Measurements from ENCODE around the gene PDHX. TPM values are rescaled to one million over a fixed set of nuclear protein-coding genes. Genes with fewer than 3 reads are reported as not detected.

The PDHX gene
- total RNA-seq, 2 experiments from 2014 or later, result 28.0 to 29.7 TPM

GRCh38 chr11:34970033-34970432 is 53.6 kb downstream of the PDHX start:
- POLR2A ChIA-PET, result no interaction called here
- no peak for DNase-seq
- H3K4me1 Mint-ChIP-seq, result no peaks in the 10 kb centered on the region
- no peaks in the 10 kb centered on the region for H3K27me3 Mint-ChIP-seq
- H3K9me3 Mint-ChIP-seq, result no peaks in the 10 kb centered on the region
- no peak overlapping the region for H3K4me3 Mint-ChIP-seq
- H3K36me3 Mint-ChIP-seq (ENCODE audit: low read depth), result peaks cover 41% of the 10 kb centered on the region
- CTCF ChIA-PET, result no interaction called here
- no peak overlapping the region for H3K27ac Mint-ChIP-seq

GRCh38 chr11:34970480-34970879 is 54.1 kb downstream of the PDHX start:
- Mint-ChIP-seq H3K27me3 (no peaks in the 10 kb centered on the region), H3K4me1 (no peaks in the 10 kb centered on the region), H3K36me3 (ENCODE audit: low read depth) (peaks cover 45% of the 10 kb centered on the region), H3K4me3 (no peak overlapping the region), H3K9me3 (no peaks in the 10 kb centered on the region), H3K27ac (no peak overlapping the region)
- CTCF ChIA-PET, result no interaction called here
- no peak for DNase-seq
- POLR2A ChIA-PET, result no interaction called here

- H3K9me3 Mint-ChIP-seq, result no peaks in the 10 kb centered on the region
- CTCF ChIA-PET, result no interaction called here
- no peak overlapping the region for H3K27ac Mint-ChIP-seq
- H3K4me3 Mint-ChIP-seq, result no peak overlapping the region
- H3K36me3 Mint-ChIP-seq (ENCODE audit: low read depth), result peaks cover 52% of the 10 kb centered on the region
- no peak for DNase-seq
- no peaks in the 10 kb centered on the region for H3K4me1 Mint-ChIP-seq
- POLR2A ChIA-PET, result no interaction called here
- no peaks in the 10 kb centered on the region for H3K27me3 Mint-ChIP-seq
Measured at GRCh38 chr11:34971928-34972327, 55.5 kb downstream of the PDHX start.

- DNase-seq, result no peak
- Mint-ChIP-seq H3K27me3 (no peaks in the 10 kb centered on the region), H3K9me3 (no peaks in the 10 kb centered on the region), H3K4me3 (no peak overlapping the region), H3K4me1 (no peaks in the 10 kb centered on the region), H3K36me3 (ENCODE audit: low read depth) (peaks cover 52% of the 10 kb centered on the region), H3K27ac (no peak overlapping the region)
- ChIA-PET POLR2A (no interaction called here), CTCF (no interaction called here)
Measured at GRCh38 chr11:34972366-34972765, 55.9 kb downstream of the PDHX start.

DNA sequence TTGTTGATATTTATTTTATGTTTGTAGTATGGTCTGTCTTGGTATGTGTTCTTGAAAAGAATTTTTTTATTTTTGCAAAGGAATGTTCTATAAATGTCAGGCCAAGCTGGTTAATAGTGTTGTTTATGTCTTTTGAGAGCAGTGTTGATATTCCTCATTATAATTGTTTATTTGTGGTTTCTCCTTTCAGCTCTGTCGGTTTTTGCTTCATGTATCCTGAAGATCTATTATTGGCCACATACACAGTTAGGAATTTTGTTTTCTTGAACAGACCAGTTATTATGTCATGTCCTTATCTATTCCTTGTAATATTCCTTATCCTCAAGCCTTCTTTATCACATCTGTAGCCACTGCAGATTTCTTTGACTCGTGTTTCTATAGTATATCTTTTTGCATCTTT is 56.5 kb downstream of the PDHX start:
- CTCF ChIA-PET, result no interaction called here
- POLR2A ChIA-PET, result no interaction called here
- peaks cover 52% of the 10 kb centered on the region for H3K36me3 Mint-ChIP-seq (ENCODE audit: low read depth)
- H3K9me3 Mint-ChIP-seq, result no peaks in the 10 kb centered on the region
- no peaks in the 10 kb centered on the region for H3K27me3 Mint-ChIP-seq
- H3K4me3 Mint-ChIP-seq, result no peak overlapping the region
- no peak for DNase-seq
- peaks cover 3% of the 10 kb centered on the region for H3K4me1 Mint-ChIP-seq
- H3K27ac Mint-ChIP-seq, result no peak overlapping the region

GRCh38 chr11:34975482-34975881 is 59.1 kb downstream of the PDHX start:
- Mint-ChIP-seq H3K4me3 (no peak overlapping the region), H3K9me3 (peaks cover under 1% of the 10 kb centered on the region), H3K27me3 (no peaks in the 10 kb centered on the region), H3K36me3 (ENCODE audit: low read depth) (peaks cover 52% of the 10 kb centered on the region), H3K27ac (no peak overlapping the region), H3K4me1 (peaks cover 4% of the 10 kb centered on the region)
- ChIA-PET POLR2A (interaction anchor here (0.6 kb wide), 1 partner anchor 35 kb away, joined by 3 read pairs; no protein-coding TSS in a partner anchor), CTCF (no interaction called here)
- DNase-seq, result no peak

DNA sequence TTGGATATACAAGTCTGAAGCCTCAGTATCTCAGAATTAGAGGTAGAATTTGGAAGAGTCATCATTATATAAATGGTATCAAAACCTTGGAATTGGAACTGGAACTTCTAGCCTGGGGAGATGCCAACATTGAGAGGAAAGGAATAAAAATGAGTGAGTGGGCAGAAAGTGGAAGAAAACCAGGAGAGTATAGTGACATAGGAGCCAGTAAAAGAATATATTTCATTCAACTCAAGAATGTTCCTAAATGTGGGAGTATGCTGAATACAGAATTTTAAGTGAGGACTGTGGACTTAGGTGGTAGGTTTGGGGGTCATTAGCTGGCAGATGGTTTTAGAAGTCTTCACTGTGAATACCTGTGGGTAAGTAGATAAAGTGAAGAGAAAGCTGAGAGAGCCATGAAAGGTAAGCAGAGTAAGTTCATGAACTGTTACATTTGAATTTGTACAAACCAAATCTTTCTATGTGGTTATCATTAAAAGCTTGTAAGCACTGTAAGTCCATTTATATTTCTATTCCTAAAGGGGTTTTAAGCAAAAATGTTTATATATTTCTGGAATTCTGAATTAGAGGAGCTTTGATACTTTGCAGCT is 60.2 kb downstream of the PDHX start:
- no peak for DNase-seq
- Mint-ChIP-seq H3K9me3 (peaks cover 3% of the 10 kb centered on the region), H3K4me1 (peaks cover 8% of the 10 kb centered on the region), H3K27ac (no peak overlapping the region), H3K4me3 (no peak overlapping the region), H3K27me3 (no peaks in the 10 kb centered on the region), H3K36me3 (ENCODE audit: low read depth) (peaks cover 54% of the 10 kb centered on the region)
- POLR2A ChIA-PET, result no interaction called here
- CTCF ChIA-PET, result interaction anchor here (1.0 kb wide), 1 partner anchor 52 kb away, joined by 4 read pairs; no protein-coding TSS in a partner anchor

DNA sequence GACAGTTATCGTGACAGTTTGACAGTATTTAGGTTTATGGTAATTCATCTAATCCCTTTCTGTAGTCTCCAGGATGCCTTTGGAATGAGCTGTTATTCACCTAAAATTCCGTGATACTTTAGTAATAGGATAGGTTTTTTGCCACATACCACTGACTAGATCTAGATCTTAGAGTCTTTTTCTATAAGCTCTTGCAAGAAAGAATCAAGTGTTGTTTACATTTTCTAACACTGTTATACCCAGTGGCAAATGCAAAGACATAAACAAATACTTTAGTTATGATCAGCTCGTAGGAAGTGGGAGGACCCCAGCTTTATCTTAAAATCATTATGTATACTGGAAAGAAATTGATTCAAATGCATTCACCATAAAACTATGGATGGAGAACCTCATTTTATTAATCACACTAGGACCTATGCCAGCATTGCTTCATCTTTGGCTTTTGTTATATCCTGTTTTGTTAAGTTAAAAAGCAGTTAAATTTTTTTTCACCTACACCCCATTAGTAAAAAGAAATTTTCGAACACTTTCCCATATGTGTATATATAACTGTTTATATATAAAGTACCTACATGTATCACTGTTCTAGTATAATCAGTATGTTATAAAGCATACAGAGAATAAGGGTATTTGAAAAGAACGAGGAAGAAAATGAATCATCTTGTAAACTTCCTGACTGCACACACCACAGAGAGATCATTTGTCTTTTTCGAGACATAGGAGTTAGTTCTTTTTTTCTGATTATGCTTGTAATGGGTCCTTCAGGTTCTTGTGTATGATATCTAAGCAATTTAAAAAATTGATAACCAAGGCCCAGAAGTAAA is 60.9 kb downstream of the PDHX start:
- no peak for DNase-seq
- Mint-ChIP-seq H3K4me3 (no peak overlapping the region), H3K36me3 (ENCODE audit: low read depth) (peaks cover 54% of the 10 kb centered on the region), H3K27ac (no peak overlapping the region), H3K27me3 (no peaks in the 10 kb centered on the region), H3K9me3 (peaks cover 3% of the 10 kb centered on the region), H3K4me1 (peaks cover 9% of the 10 kb centered on the region)
- ChIA-PET CTCF (interaction anchor here (1.0 to 1.3 kb wide), 2 partner anchors 15 to 53 kb away, joined by 4 to 6 read pairs; no protein-coding TSS in a partner anchor), POLR2A (no interaction called here)

DNA sequence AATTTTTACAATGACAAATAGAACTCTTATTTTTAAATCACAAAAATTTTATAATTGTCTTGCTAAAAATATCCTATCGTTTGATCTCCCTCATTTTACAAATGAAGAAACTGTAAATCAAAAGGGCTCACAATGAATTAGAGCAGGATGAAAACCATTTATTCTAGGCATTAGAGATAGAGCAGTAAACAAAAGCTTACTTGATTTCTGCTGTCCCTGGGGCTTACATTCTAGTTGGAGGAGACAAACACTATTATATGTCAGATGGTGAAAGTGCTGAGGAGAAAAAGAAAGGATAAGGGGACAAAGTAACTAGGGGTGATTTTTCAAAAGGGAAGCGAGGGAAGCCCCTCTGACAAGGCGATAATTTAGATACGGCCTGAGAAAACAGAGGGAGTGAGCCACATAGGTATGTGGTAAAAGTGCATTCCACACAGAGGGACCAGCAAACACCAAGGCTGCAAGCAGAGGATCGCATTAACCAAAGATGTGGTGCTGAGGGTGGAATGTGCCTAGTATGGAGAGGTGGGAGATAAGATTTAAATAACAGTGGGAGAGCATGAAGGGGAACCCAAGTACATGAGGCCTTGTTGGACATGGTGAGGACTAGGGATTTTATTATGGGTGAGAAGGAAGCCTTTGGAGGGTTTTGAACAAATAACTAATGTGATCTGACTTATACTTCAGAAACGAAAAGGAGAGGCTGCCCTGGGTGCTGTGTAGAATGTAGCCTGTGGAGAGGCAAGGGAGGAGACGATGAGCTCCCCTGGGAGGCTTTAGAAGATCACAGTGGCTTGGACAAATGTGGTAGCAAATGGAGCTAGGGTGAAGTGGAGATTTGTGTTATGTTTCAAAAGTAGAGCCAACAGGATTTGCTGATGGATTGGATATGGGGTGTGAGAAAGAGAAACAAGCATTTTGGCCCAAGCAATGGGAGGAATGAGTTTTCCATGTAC is 62.1 kb downstream of the PDHX start:
- no peak overlapping the region for H3K4me3 Mint-ChIP-seq
- no peaks in the 10 kb centered on the region for H3K27me3 Mint-ChIP-seq
- peaks cover 3% of the 10 kb centered on the region for H3K9me3 Mint-ChIP-seq
- no peak for DNase-seq
- H3K4me1 Mint-ChIP-seq, result peaks cover 9% of the 10 kb centered on the region
- H3K36me3 Mint-ChIP-seq (ENCODE audit: low read depth), result peaks cover 54% of the 10 kb centered on the region
- ChIA-PET POLR2A (no interaction called here), CTCF (interaction anchor here (0.5 to 1.3 kb wide), 2 partner anchors 14 to 50 kb away, joined by 3 to 6 read pairs; no protein-coding TSS in a partner anchor)
- H3K27ac Mint-ChIP-seq, result no peak overlapping the region

DNA sequence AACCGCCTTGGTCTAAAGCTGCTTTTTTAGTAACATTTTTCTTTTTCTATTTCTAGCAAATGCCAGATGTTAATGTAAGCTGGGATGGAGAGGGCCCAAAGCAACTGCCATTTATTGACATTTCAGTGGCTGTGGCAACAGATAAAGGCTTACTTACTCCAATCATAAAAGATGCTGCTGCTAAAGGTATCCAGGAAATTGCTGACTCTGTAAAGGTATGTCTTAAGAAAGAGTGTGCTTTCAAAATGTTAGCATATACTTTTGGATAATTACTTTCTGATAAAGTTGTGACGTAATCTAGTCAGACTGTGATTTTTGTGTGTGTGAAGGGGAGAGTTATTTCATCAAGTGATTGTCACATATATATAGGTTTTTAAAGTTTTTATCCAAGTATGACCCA is 68.1 kb downstream of the PDHX start:
- Mint-ChIP-seq H3K4me3 (no peak overlapping the region), H3K36me3 (ENCODE audit: low read depth) (peaks cover 46% of the 10 kb centered on the region), H3K4me1 (peaks cover 19% of the 10 kb centered on the region), H3K27ac (no peak overlapping the region), H3K27me3 (no peaks in the 10 kb centered on the region), H3K9me3 (peaks cover 3% of the 10 kb centered on the region)
- ChIA-PET CTCF (interaction anchor here (1.2 kb wide), 1 partner anchor 55 kb away, joined by 3 read pairs; no protein-coding TSS in a partner anchor), POLR2A (no interaction called here)
- DNase-seq, result no peak

DNA sequence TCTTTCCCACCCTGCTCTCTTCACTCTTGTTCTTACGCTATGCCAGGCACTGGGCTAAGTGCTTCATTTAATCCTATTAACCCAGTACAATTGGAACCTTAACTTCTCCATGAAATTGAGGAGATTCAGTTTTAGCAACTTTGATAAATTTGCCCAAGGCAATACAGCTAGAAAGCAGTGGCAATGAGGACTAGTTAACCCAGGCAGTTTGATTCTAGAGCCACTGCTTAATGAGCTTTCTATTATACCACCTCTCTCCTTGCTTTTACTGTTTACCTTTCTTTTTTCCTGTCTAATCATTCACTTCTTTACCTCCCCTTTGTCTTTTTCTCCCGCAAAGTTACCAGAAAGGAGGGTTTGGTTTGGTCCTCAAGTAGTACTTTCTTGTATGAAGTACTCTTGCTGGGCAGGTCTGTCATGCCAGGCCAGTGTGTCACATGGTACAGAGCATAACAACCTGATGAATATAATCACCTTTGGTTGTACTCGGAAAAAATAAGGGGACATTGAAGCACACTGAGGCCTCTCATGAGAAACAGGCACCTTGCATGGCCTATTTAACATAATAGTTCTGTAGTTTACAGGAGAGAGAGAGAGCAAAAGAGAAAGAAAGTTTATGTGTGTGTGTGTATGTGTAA is 70.6 kb downstream of the PDHX start:
- H3K27ac Mint-ChIP-seq, result no peak overlapping the region
- H3K36me3 Mint-ChIP-seq (ENCODE audit: low read depth), result peaks cover 40% of the 10 kb centered on the region
- no peak overlapping the region for H3K4me3 Mint-ChIP-seq
- POLR2A ChIA-PET, result no interaction called here
- H3K27me3 Mint-ChIP-seq, result no peaks in the 10 kb centered on the region
- H3K9me3 Mint-ChIP-seq, result no peaks in the 10 kb centered on the region
- peaks cover 15% of the 10 kb centered on the region for H3K4me1 Mint-ChIP-seq
- CTCF ChIA-PET, result no interaction called here
- no peak for DNase-seq

DNA sequence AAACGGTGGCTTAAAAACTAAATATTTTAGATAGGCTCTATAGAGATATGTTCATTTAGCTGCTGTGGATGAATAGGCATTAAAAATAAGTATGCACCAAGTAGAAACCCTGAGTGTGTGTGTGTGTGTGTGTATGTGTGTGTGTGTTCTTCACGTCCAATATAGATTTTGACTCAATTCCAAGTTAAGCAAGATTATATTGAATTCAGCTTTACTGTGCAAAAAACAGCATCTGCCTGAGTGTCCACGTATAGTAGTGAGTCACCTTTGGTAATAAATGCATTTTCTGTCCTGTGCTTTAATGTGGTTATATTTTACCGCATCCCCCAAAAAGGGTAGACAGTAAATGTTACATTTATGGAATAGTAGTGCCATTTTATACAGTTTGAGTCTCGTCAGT is 71.2 kb downstream of the PDHX start:
- no peaks in the 10 kb centered on the region for H3K27me3 Mint-ChIP-seq
- H3K36me3 Mint-ChIP-seq (ENCODE audit: low read depth), result peaks cover 34% of the 10 kb centered on the region
- no peaks in the 10 kb centered on the region for H3K9me3 Mint-ChIP-seq
- ChIA-PET CTCF (no interaction called here), POLR2A (no interaction called here)
- H3K4me1 Mint-ChIP-seq, result peaks cover 15% of the 10 kb centered on the region
- DNase-seq, result no peak
- no peak overlapping the region for H3K27ac Mint-ChIP-seq
- no peak overlapping the region for H3K4me3 Mint-ChIP-seq
